Thyroid gland (tissue), 4 donors: Measurements from ENCODE around the gene NF1. TPM values are rescaled to one million over a fixed set of nuclear protein-coding genes. Genes with fewer than 3 reads are reported as not detected.

Source experiments
- DNase-seq, 2 donors: peaks; one replicate each; pipeline ENCODE4 v3.0.0-alpha.2; 2019
- H3K27ac ChIP-seq, 3 donors: fragments of 200-600 bp; sonication (generic); 1 replicate in 2 of 3; 2 replicates in 1 of 3; pipeline ENCODE4 v1.5.1; 2016 to 2019; ENCODE audit warnings: mild to moderate bottlenecking in 1 of 3, moderate library complexity in 1 of 3
- H3K27me3 ChIP-seq: fragments of 200-600 bp; sonication (generic); one replicate; pipeline ENCODE4 v1.5.1; 2019
- H3K36me3 ChIP-seq, 2 donors: fragments of 200-600 bp; sonication (generic); one replicate each; pipeline ENCODE4 v1.5.1; 2016 to 2019
- H3K4me1 ChIP-seq, 2 donors: fragments of 200-600 bp; sonication (generic); one replicate each; pipeline ENCODE4 v1.5.1; 2017 to 2019
- H3K4me3 ChIP-seq, 3 donors: fragments of 200-600 bp; sonication (generic); replicated peaks in 1 of 3; 1 replicate in 2 of 3; 2 replicates in 1 of 3; pipeline ENCODE4 v1.5.1; 2016; ENCODE audit warnings: mild to moderate bottlenecking in 1 of 3
- H3K9me3 ChIP-seq: fragments of 200-600 bp; sonication (generic); one replicate; pipeline ENCODE4 v1.5.1; 2017
- CTCF ChIP-seq, 6 experiments: fragments of 200-600 bp in 3 of 6; fragments of 450-650 bp in 3 of 6; sonication (generic) in 3 of 6; IDR thresholded peaks; one replicate each; pipeline ENCODE4 v1.5.1; 2016 to 2019; ENCODE audit warnings: antibody characterized with exemption in 6 of 6, mild to moderate bottlenecking in 2 of 6, inconsistent platforms in 1 of 6, moderate library complexity in 1 of 6
- POLR2A ChIP-seq, 2 donors: fragments of 450-650 bp; IDR thresholded peaks; one replicate each; pipeline ENCODE4 v1.6.1; 2017; ENCODE audit warnings: antibody characterized with exemption in 2 of 2, mild to moderate bottlenecking in 2 of 2, moderate library complexity in 1 of 2
- WGBS, 2 donors: methylation state at CpG; one replicate each; pipeline ENCODE4 v1.1.5; 2017; 5-methylcytosine and 5-hydroxymethylcytosine counted together
- intact Hi-C: fragments of 100-400 bp; cut with DNase I; formaldehyde crosslinking; loops from one replicate; pipeline ENCODE4 v1.15.1; 2023
- total RNA-seq, 4 donors: library from RNA; depleted of rRNA; stranded (reverse); fragments of >200 nt; gene quantifications; one replicate each; pipeline ENCODE4 v1.2.3, GENCODE V29; 2016

Gene NF1
- total RNA-seq, 4 donors from 2014 or later: 102 to 208 (median 129) TPM

DNA sequence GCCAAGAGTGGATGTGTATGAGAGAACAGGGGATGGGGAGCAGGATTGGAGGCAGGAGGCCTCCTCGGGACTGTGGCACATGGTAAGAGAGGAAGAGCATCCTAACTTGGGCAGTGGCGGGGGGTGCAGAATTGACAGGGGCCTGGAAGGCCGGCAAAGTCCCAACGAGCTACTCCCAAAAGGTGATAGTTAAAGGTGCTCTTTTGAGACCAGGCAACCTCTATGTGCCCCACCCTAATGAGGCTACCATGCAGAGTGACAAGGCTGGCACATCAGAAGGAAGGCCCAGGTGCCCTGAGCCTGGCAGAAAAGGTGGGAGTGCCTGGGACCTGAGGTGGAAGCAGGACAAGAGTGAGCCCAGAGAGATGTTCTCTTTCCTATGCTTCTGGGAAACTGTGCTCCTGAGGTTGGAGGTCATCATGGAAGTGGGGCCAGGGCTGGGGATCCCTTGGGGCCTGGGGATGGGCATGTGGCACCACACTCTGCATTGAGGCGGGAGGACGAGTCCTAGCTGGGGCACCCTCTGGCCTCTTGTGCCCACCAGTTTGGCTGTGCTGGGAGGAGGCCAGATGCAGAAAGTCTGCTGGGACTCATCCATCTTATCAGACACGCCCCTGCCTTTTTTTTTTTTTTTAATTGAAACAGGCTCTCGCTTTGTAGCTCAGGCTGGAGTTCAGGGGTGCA is 302.6 kb downstream of the NF1 start:
- DNase-seq: no peak
- intact Hi-C loops: no loop called here
- H3K36me3 ChIP-seq: no peaks in the 10 kb centered on the region
- peaks cover 0 to under 1% of the 10 kb centered on the region in 2 donors for H3K4me1 ChIP-seq
- peaks cover 1% of the 10 kb centered on the region for H3K27me3 ChIP-seq
- 79 to 85% methylated on average over 8 of the region's 8 CpGs for WGBS, 2 donors
- H3K27ac ChIP-seq: no peak overlapping the region
- TF ChIP-seq POLR2A (IDR thresholded peaks at IDR 0.05) (no peak), CTCF (IDR thresholded peaks at IDR 0.05) (no peak)
- H3K9me3 ChIP-seq: no peaks in the 10 kb centered on the region
- no peak overlapping the region for H3K4me3 ChIP-seq

GRCh38 chr17:31398381-31399311 is 303.9 kb downstream of the NF1 start:
- Histone ChIP-seq H3K27ac (no peak overlapping the region), H3K36me3 (no peaks in the 10 kb centered on the region), H3K27me3 (no peaks in the 10 kb centered on the region), H3K9me3 (no peaks in the 10 kb centered on the region), H3K4me1 (no peaks in the 10 kb centered on the region), H3K4me3 (no peak overlapping the region)
- no peak for DNase-seq
- intact Hi-C loops: no loop called here
- TF ChIP-seq CTCF (IDR thresholded peaks at IDR 0.05): no peak
- WGBS, 2 donors: 76 to 81% methylated on average over 19 to 20 of the region's 21 CpGs

- H3K27ac ChIP-seq: no peak overlapping the region
- 57 to 59% methylated on average over 11 of the region's 11 CpGs for WGBS, 2 donors
- intact Hi-C loops: no loop called here
- H3K36me3 ChIP-seq: no peaks in the 10 kb centered on the region
- H3K4me1 ChIP-seq: no peaks in the 10 kb centered on the region
- TF ChIP-seq POLR2A (IDR thresholded peaks at IDR 0.05) (no peak), CTCF (IDR thresholded peaks at IDR 0.05) (no peak)
- DNase-seq: no peak
- no peak overlapping the region for H3K4me3 ChIP-seq
- no peaks in the 10 kb centered on the region for H3K27me3 ChIP-seq
- no peaks in the 10 kb centered on the region for H3K9me3 ChIP-seq
These were observed 305.7 kb downstream of the NF1 start for GRCh38 chr17:31400481-31400950.

DNA sequence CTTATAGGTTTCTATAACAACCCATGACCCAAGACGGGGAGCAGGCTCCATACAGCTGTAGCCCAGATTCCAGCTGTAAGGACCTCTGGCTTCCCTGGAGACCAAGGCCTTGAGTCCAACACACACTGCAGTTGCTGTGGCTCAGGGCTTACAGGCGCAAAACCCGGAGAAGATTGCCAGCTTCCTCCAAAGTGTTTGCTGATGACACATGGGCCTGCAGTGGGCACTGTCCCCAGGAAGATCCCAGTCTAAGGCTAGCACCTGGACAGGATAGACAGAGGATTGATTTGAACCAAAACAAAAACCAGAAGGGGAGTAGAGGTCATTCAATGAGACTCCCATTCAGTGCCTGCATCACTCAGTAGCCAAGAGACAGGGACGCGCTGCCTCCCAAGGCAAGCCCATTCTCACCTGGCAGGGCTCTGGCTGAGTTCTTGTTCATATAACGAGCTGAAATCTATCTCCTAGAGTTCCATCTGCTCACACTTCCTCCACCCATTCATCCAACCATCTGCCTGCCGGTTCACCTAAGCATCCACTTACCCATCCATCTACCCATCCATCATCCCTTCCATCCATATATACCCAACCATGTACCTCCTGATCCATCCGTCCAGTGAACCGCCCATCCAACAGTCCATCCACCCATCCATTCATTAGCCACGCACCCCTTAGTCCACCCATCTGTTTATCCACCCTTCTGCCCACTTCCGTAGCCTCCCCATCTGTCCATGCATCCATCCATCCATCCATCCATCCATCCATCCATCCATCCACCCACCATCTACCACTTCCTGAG is 306.9 kb downstream of the NF1 start:
- intact Hi-C loops: no loop called here
- 90% methylated on average over 11 of the region's 11 CpGs for WGBS, 2 donors

More for the DNA sequence above, 306.9 kb downstream of the NF1 start:
- DNase-seq: no peak
- no peaks in the 10 kb centered on the region for H3K36me3 ChIP-seq
- H3K9me3 ChIP-seq: no peaks in the 10 kb centered on the region
- H3K4me1 ChIP-seq: no peaks in the 10 kb centered on the region
- no peak overlapping the region for H3K4me3 ChIP-seq
- TF ChIP-seq POLR2A (IDR thresholded peaks at IDR 0.05) (no peak), CTCF (IDR thresholded peaks at IDR 0.05) (no peak)
- no peak overlapping the region for H3K27ac ChIP-seq
- H3K27me3 ChIP-seq: no peaks in the 10 kb centered on the region
